ENCODE measurements around the gene KRT27. TPM values are rescaled to one million over a fixed set of nuclear protein-coding genes. Genes with fewer than 3 reads are reported as not detected.

KRT27 gene
- total and polyA plus RNA-seq, 2 experiments from 2014 or later = not detected

DNA sequence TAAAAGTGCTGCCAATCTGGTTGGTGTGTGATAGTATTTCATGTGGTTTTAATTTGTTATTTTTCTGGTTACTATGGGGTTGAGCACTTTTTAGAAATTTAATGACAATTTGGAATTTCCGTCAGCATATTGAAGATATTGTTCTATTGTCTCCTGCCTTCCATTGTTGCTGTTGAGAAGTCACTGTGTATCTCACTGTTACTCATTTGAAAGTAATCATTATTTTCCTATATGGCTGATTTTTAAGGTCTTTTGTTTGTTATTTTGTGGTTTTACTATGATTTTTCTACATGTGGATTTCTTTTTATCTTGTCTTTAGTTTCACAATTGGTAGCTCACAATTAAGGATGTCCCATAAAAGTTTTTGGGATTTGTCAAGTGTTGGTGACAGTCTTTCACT lies 18.6 kb downstream of the KRT27 start:
- H3K4me3 Mint-ChIP-seq = no peak overlapping the region

More for the DNA sequence above, 18.6 kb downstream of the KRT27 start:
- Mint-ChIP-seq H3K4me1 (no peaks in the 10 kb centered on the region), H3K36me3 (ENCODE audit: low read depth) (no peaks in the 10 kb centered on the region), H3K9me3 (peaks cover 43% of the 10 kb centered on the region), H3K27ac (no peak overlapping the region), H3K27me3 (ENCODE audit: insufficient read depth, low read depth, poor library complexity) (no peaks in the 10 kb centered on the region)
- H4K20me1 ChIP-seq (replicated peaks; ENCODE audit: insufficient read depth) = no peaks in the 10 kb centered on the region
- no peak overlapping the region for H2AFZ ChIP-seq
- H3K36me3 ChIP-seq (ENCODE audit: insufficient read depth) = no peaks in the 10 kb centered on the region
- no peak overlapping the region for H3K4me2 ChIP-seq
- ATAC-seq = no peak
- H3K27ac ChIP-seq (ENCODE audit: low read depth) = no peak overlapping the region
- TF ChIP-seq POLR2AphosphoS5 (IDR thresholded peaks at IDR 0.05; ENCODE audit: low read depth) (no peak), JUNB (IDR thresholded peaks at IDR 0.05; ENCODE audit: unreplicated experiment) (no peak), NANOG (IDR thresholded peaks at IDR 0.05; ENCODE audit: borderline replicate concordance) (no peak), CTCF (conservative IDR thresholded peaks at IDR 0.05; ENCODE audit: low read depth in 2 of 2) (no peak), ZNF114 (CRISPR knock-in tag; IDR thresholded peaks at IDR 0.05) (no peak), ZNF331 (CRISPR knock-in tag; IDR thresholded peaks at IDR 0.05; ENCODE audit: low read depth) (no peak), EZH2phosphoT487 (IDR thresholded peaks at IDR 0.05; ENCODE audit: unreplicated experiment) (no peak), ETS1 (IDR thresholded peaks at IDR 0.05) (no peak), ZNF462 (CRISPR knock-in tag; IDR thresholded peaks at IDR 0.05) (no peak), EZH2 (IDR thresholded peaks at IDR 0.05; ENCODE audit: low read depth, unreplicated experiment) (no peak), STAT1 (IDR thresholded peaks at IDR 0.05; ENCODE audit: unreplicated experiment) (no peak), CREB1 (CRISPR knock-in tag; IDR thresholded peaks at IDR 0.05; ENCODE audit: low read depth) (no peak)
- TF ChIP-seq, protein P1, sequence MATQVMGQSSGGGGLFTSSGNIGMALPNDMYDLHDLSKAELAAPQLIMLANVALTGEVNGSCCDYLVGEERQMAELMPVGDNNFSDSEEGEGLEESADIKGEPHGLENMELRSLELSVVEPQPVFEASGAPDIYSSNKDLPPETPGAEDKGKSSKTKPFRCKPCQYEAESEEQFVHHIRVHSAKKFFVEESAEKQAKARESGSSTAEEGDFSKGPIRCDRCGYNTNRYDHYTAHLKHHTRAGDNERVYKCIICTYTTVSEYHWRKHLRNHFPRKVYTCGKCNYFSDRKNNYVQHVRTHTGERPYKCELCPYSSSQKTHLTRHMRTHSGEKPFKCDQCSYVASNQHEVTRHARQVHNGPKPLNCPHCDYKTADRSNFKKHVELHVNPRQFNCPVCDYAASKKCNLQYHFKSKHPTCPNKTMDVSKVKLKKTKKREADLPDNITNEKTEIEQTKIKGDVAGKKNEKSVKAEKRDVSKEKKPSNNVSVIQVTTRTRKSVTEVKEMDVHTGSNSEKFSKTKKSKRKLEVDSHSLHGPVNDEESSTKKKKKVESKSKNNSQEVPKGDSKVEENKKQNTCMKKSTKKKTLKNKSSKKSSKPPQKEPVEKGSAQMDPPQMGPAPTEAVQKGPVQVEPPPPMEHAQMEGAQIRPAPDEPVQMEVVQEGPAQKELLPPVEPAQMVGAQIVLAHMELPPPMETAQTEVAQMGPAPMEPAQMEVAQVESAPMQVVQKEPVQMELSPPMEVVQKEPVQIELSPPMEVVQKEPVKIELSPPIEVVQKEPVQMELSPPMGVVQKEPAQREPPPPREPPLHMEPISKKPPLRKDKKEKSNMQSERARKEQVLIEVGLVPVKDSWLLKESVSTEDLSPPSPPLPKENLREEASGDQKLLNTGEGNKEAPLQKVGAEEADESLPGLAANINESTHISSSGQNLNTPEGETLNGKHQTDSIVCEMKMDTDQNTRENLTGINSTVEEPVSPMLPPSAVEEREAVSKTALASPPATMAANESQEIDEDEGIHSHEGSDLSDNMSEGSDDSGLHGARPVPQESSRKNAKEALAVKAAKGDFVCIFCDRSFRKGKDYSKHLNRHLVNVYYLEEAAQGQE (IDR thresholded peaks at IDR 0.05; ENCODE audit: unreplicated experiment) = no peak
- H3F3A ChIP-seq (replicated peaks; ENCODE audit: low read depth) = no peaks in the 10 kb centered on the region
- no peaks in the 10 kb centered on the region for H3K4me1 ChIP-seq (ENCODE audit: insufficient read depth)
- no peak for DNase-seq (ENCODE audit: low spot score)
- H3K79me2 ChIP-seq (replicated peaks; ENCODE audit: insufficient read depth) = no peaks in the 10 kb centered on the region
- H3K4me3 ChIP-seq = no peak overlapping the region
- no peaks in the 10 kb centered on the region for H3K9me2 ChIP-seq (ENCODE audit: insufficient read depth)
- H3K27me3 ChIP-seq (ENCODE audit: insufficient read depth) = no peaks in the 10 kb centered on the region
